GM03348 (cell line): ENCODE results near the gene OTOP3.
"Not testable (repeated sequence)": the region's sequence is repeated elsewhere in the genome, so short reads cannot be mapped to it uniquely, and the experiment has no call there.

Experiments used
- DNase-seq: peaks from one replicate; pipeline ENCODE4 v3.0.0; 2012; ENCODE audit warnings: low spot score

OTOP3 gene, protein sequence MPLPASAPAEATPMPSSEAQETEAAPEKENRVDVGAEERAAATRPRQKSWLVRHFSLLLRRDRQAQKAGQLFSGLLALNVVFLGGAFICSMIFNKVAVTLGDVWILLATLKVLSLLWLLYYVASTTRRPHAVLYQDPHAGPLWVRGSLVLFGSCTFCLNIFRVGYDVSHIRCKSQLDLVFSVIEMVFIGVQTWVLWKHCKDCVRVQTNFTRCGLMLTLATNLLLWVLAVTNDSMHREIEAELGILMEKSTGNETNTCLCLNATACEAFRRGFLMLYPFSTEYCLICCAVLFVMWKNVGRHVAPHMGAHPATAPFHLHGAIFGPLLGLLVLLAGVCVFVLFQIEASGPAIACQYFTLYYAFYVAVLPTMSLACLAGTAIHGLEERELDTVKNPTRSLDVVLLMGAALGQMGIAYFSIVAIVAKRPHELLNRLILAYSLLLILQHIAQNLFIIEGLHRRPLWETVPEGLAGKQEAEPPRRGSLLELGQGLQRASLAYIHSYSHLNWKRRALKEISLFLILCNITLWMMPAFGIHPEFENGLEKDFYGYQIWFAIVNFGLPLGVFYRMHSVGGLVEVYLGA

DNA sequence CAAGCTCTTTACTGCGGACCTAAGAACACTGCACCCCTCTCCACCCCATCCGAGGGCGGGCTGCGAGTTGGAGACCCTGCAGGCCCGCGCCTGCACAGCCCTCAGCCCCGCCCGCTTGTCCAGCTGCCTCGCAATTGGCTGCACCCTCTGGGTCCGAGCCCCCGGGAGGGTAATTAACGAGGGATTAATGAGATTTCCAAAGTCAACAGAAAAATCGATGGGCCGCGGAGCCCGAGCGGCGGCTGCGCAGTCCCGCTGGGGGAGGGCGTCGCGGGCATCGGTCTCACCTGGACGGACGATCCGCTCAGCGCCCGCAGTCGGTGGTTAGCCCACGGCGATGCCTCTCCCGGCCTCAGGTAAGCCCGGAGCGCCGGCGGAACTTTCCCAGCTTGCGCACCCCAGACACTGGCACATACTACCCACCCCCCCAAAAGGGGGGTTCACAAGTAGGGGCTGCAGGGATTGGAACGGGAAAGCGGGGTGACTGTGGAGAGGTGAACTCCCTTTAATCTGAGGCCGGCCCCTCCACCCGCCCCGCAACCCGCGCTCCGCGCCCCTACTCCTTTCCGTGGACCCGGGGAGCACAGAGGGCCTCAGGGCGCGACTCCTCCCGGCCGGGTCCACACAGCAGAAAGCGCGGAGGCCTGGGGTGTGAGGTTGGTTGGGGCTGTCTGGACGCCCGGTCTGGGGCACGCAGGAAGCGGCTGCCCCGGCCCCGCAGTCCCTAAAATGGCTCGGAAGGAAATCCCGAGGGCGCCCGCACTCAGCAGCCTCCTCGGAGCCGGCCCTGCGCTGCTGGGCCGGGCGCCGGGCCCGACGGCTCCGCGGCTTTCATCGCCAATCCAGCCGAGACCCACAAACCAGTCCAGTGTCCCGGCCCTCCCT, at the start of gene OTOP3:
OTOP3 (plus strand) TSS at position 314 of the 885 bp plus-strand sequence; CDS start at position 338, 24 bp downstream.
- no peak for DNase-seq

DNA sequence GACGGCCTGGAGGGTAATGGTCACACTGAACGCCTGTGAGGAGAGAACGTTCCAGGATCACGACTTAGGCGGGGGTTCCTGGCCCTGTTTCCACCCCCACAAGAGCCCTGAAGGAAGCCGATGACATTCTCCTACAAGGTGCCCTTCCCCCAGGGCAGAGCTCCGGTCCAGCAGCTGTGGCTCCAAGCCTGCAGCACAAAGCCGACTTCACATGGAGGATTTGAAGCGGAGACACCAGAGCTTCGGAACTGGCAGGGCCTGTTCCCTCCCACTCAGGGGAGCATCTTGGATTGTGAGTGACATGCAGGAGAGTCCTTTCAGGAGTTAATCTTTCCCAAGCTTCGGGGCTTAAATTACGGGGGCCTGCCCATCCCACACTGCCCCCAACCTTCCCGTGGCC, 47.2 kb upstream of the OTOP3 start:
- DNase-seq, result no peak

DNA sequence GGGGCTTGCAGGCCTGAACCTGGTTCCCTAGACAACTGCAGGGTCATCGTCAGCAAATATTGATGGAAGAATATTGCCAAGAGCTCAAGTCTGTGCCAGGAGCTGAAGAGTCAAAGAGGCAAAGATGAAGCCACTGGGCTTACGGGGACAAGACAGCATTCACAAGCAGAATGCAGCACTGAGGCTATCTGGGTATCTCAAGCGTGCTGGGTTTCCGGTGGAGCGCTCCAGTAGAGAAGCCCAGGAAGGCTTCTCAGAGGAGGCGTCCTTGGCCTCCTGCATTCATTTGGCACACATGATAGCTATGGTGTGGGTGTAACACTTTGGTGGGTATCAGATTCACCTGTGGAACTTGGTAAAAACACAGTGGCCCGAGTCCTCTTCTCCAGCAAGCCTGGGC, 45.1 kb upstream of the OTOP3 start:
- no peak for DNase-seq

DNA sequence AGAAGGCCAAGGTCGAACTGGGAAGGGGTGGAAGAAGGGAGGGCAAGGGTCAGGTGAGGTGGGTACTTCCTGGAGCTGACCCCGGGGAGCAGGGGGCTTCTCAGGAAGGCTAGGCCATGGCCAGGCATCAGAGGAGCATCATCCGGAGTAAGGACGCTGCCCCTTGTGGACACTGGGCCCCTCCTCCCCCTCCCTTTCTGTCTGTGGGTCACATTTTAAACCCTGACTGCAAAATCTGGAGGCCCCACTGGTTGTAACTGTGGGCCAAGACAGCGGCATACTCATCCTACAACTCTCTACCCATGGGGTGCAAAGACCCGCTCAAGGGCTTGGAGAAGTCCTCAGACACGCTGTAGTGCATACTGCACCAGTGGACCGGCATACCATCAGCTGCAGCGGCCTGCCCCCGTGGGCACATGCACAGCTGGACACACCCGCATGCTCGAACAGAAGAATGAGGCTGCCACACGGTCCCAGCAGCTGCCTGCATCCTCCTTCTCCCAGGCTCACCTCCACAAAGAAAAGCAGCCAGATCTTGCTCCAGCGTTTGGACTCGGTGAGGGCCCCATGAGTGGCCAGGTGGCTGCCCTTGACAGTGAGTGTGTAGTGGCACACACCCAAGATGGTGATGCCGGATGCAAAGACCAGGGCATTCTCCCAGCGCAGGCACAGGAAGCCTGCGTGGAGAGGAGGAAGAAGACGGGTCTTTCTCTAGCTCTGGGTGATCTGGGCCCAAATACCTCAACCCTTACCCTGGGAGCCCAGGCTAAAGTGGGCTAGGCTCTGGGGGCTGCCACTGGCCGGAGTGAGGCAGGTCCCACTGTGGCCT, 43.5 kb upstream of the OTOP3 start:
- no peak for DNase-seq

DNA sequence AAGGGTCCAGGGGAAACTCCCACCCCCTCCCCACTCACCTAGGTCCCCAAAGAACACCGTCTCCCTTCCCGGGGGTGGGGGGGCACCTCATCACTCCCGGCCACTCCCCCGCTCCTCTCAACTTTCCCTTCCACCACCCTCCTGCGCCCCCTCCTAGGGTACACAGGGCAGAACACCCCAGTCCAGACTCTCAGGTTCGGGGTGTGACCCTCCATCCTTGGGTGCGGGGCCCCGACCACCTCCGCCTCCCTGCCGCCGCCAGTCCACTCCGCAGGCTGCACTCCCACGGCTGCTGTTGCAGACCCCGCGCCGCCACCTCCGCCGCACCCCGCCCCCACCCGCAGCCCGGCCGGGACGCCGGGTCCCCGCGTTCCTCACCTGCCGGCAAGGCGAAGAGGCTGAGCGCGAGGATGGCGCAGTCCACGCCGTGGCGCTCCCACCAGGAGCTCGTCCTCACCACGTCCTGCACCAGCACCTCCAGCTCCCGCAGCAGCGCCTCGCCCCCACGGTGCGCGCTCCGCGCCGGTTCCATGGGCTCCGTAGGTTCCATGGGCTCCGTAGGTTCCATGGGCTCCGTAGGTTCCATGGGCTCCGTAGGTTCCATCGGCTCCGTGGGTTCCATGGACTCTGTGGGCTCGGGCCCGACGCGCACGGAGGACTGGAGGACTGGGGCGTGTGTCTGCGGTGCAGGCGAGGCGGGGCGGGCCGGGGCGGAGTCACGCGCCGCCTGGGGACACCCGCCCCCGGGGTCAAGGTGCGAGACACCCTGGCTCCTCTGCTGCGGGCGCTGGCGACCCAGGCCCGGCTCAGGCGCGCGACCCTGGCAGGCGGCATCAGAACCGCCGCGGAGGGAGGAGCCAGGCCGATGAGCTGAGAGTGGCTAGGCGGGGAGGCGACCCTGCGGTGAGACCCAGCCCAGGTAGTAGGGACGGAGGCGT, 42.5 kb upstream of the OTOP3 start, which contains the start of gene FADS6:
FADS6 (minus strand) TSS at position 660 of the 938 bp plus-strand sequence; CDS start at position 622, 38 bp downstream.
- DNase-seq, result no peak

DNA sequence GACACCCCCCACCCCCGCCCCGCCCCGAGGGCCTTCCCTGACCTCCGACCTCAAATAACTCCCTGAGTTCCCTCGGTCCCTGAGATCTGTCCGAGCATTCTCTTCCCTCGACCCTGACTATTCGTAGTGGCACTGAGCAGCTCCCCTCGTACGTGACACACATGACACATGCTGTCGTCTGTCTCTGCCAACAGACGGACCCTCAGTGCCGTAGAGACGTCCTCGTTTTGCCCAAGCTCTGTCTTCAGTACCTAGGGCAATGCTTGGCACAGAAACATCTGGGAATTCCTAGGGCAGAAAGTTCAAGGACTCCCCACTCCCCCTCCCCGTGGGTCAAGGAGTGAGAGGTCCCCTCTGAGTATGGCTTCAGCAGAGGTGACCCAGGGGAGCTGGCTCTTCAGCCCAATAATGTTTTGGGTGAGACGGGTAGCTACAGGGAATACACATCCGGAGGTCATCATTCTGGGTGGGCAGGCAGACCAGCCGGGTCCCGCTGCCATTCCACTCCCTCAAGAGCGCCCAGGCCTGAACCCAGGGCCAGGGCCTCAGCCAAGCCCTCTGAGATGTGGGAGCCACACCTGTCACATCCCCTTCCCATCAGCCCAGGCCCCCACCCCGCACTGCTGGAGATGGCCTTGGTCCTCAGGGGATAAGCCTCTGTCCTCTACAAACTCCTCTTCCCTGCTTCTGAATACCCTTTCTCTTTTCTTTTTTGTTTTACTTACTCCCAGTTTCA, 41.6 kb upstream of the OTOP3 start:
- no peak for DNase-seq

DNA sequence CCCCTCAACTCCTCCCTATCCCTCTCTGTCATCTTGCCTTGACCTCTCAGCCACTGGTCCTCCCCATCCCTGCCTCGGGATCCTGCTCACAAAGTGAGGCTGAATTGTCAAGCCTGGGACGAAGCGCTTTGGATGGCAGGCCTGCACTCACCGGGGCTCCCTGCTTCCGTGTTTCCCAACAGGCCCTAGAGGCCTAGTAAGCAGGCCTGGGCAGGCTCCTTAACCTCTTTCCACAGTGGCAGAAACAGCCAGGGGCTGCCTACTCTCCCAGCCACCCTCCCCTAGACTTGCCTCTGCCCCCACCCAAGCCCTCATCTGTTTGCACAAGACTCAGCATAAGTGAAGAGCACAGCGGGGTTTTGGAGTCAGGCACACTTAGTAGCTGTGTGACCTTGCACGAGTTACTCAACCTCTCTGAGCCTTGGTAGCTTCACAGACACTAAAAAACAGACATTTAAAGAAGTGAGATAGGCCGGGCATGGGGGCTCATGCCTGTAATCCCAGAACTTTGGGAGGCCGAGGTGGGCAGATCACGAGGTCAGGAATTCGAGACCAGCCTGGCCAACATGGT, 37.2 kb upstream of the OTOP3 start:
- no peak for DNase-seq

DNA sequence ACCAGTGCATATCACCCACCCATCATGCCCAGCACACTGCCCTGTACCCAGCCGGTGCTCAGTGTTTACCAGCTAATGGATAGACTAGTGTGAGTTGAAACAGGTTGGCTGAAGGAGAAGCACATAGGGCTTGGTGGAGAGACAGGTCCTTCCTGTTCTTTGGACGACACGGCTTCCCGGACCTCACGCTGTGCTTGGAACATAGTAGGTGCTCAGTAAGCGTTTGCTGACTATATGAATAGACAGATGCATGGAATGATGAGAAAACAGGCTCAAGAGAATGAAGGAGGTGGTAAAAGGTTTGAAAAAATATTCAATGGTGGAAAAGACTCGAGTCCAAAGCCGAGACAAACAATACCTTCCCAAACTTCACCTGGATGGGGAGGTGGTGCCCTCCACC, 35.5 kb upstream of the OTOP3 start:
- DNase-seq, result no peak

DNA sequence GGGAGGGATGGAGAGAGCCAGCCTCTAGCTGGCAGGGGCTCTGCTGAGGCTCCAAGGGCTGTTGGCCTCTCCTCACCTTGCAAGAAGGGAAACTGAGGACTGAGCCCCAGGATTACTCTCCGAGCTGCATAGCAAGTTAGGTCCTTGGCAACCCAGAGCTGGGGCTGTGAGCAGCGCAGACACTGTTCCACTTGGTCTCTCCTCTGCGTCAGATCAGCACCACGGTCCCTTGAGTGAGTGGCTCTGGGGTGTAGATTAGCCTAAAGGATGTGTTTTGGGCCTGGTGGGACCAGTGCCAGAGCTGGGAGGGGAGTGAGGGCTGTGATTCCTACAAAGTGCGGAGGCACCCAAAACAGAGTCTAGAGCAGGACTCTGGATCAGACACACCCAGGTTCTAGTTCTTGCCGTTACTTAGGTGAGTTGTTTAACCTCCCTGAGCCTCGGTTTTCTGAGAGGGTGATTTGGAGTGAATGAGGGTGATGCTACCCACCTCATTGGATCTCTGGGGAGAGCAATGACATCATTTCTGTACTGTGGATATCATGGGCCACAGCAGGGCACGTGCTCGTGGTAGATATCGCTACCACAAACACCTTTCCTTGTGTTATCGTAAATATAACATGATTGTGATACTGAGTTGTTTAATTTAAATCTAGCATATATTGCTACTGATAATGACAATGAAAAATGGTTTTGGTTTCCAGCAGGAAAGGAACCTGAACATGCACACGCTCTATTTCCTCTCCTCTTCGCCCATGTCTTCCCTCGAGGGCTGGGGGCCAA, 34.2 kb upstream of the OTOP3 start:
- DNase-seq, result no peak

DNA sequence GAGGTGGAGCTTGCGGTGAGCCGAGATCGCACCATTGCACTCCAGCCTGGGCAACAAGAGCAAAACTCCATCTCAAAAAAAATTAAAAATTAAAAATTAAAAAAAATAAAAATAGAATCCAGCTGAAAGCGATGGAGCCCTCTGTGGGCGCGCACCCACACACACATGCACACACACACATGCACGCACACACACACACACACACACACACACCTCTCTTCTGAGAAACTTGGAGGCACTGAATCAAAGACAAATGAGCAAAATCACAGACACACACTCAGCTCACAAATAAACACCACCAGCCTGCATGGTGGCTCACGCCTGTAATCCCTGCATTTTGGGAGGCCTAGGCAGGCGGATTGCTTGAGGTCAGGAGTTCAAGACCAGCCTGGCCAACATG, 32.7 kb upstream of the OTOP3 start:
- DNase-seq, result no peak

DNA sequence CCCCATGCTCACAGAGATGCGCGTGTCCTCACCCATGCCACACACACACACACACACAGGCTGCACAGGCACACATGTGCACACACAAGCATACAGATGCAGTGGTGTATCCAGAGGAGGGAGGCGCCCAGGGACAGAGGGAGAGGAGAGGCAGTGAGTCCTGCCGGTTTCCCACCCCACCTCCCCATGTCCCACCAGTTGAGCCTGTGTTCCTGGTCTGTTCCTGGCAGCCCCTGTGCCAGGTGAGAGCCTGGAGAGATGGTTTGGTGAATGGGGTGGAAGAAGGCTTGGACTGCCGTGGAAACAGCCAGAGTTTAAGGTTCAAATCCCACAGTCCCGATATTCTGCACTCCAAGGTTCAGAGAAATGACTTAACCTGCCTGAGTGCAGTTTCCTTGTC, 32.0 kb upstream of the OTOP3 start:
- DNase-seq, result no peak

DNA sequence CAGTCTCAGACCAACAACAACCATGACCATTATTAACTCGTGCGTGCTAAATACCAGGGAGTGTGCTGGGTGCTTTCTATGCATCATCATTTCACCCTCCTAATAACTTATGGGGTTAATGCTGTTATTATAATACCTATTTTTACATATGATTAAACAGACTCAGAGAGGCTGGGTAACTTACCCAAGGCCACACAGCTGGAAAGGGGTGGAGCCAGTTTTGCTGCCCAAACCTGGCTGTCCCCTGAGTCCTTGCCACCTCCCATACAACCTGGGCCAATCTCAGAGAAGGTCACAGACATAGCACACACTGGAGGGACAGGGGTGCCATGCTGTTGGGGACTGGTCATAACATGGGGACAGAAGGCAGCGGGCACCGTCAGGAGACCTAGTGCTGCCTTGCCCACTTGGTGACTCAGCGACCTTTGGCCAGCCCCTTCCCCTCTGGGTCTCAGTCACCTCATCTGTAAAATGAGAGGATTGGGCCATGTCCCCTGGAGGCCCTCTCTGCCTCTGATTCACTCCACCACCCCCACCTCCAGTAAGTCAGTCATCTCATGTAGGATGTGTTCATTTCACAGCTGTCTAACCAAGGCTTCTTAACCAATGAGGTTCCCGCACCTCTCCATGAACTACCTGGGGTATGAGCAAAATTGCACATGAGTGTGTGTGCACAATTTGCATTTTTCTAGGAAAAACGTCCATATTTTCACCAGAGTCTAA, 30.9 kb upstream of the OTOP3 start:
- no peak for DNase-seq

DNA sequence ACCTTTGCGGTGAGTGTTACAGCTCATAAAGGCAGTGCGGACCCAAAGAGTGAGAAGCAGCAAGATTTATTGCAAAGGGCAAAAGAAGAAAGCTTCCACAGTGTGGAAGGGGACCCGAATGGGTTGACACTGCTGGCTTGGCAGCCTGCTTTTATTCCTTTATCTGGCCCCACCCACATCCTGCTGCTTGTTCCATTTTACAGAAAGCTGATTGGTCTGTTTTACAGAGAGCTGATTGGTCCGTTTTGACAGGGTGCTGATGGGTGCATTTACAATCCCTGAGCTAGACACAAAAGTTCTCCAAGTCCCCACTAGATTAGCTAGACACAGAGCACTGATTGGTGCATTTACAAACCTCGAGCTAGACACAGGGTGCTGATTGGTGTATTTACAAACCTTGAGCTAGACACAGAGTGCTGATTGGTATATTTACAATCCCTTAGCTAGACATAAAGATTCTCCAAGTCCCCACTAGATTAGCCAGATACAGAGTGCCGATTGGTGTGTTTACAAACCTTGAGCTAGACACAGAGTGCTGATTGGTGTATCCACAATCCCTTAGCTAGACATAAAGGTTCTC, 29.4 kb upstream of the OTOP3 start:
- DNase-seq, result not testable (repeated sequence)

DNA sequence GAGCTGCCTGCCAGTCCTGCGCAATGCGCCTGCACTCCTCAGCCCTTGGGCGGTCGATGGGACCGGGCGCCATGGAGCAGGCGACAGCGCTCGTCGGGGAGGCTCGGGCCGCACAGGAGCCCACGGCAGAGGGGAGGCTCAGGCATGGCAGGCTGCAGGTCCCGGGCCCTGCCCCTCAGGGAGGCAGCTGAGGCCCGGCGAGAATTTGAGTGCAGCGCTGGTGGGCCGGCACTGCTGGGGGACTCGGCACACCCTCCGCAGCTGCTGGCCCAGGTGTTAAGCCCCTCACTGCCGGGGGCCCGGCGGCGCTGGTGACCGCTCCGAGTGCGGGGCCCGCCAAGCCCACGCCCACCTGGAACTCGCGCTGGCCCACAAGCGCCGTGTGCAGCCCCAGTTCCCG, 28.7 kb upstream of the OTOP3 start:
- DNase-seq, result no peak

DNA sequence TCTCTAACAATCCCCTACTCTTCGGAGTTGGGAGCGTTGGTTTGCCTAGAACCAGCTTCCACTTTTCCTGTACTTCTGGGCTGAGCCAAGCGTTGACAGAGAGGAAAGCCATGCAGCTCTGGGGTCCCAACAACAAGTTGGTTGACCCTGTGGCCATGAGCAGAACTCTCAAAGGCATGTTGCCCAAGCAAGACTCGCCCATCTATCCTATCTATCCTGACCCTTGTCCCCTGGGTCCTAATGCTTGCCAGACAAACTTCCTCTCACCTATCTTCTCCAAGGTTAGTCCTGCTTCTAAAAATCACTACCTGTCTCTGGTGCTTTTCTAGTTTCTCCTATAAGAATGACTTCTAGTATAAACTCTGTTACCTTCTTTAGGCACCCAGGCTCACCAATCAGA, 26.6 kb upstream of the OTOP3 start:
- DNase-seq, result not testable (repeated sequence)

DNA sequence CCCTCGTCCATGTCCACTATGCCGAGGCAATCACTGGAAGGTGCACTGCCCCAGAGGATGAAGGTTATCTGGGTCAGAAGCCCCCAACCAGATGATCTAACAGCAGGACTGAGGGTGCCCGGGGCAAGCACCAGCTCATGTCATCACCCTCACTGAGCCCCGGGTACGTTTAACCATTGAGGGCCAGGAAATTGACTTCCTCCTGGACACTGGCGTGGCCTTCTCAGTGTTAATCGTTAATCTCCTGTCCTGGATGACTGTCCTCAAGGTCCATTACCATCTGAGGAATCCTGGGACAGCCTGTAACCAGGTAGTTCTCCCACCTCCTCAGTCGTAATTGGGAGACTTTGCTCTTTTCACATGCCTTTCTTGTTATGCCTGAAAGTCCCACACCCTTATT, 24.3 kb upstream of the OTOP3 start:
- not testable (repeated sequence) for DNase-seq

DNA sequence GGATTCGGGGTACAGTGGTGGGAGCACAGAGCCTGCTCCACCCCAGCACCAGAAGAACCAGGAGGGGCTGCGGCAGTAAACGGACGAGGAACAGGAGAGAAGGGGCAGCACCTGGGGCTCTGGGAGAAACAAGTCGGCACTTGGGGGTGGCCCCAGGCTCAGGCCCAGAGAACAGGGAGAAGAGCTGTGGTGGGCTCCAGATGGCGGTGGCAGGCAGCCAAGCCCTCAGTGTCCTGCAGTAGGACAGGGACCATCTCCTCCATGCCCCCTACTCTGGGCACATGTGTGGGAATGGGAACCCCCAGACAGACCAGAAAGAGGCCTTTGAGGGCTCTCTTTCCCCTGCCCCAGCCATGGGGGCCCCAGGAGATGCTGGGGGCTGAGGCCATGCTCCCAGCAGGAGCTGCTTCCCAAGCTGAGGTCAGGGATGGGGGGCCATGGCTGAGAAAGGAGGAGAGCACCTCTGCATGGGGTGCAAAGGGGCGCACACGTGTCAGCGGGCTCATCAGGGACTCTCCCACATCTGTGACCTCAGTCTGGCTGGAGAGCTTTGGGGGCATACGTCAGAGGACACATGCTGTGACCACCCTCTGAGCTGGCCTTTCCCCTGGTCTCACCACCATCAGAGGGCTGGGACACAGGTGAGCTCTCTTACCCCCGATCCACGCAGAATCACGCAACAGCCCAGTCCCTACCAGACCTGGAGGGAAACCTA, 19.4 kb upstream of the OTOP3 start:
- DNase-seq, result no peak
